Measurements from ENCODE around the gene PSME2.

PSME2 gene

DNA sequence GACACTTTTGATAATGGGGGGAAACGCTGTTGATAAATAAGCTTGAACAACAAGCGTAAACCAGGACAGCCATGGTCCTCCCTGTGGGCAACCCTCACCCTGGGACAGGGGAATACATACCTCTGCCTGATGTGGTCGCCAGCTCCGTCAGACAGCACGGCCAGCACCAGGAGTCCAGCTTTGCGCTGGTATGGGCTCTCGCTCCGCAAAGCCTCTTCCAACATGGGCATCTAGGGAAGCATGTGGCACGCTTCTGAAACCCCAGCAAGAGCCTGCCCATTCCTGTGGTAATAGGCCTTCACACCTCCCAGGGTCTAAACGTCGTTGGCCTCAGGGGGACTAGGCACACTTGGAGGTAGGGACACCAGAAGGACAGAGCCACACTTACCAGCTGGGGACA, 39.3 kb upstream of the PSME2 start:
- Histone ChIP-seq H3K36me3 (ENCODE audit: control insufficient read depth, insufficient read depth, low read length) (peaks cover 30% of the 10 kb centered on the region), H3K27ac (ENCODE audit: low read depth, low read length) (no peak overlapping the region), H3K27me3 (ENCODE audit: control insufficient read depth, insufficient read depth, low read length) (no peaks in the 10 kb centered on the region), H3K4me3 (ENCODE audit: low read length) (no peak overlapping the region), H3K9ac (ENCODE audit: low read length) (no peak overlapping the region), H3K4me1 (ENCODE audit: control insufficient read depth, insufficient read depth, low read length) (peaks cover 6% of the 10 kb centered on the region)

- Histone ChIP-seq H3K9ac (ENCODE audit: low read length) (no peak overlapping the region), H3K27me3 (ENCODE audit: control insufficient read depth, insufficient read depth, low read length) (no peaks in the 10 kb centered on the region), H3K4me3 (ENCODE audit: low read length) (no peak overlapping the region), H3K36me3 (ENCODE audit: control insufficient read depth, insufficient read depth, low read length) (peaks cover 31% of the 10 kb centered on the region), H3K27ac (ENCODE audit: low read depth, low read length) (no peak overlapping the region), H3K4me1 (ENCODE audit: control insufficient read depth, insufficient read depth, low read length) (peaks cover 13% of the 10 kb centered on the region)
Observed at GRCh38 chr14:24185026-24185425, 38.6 kb upstream of the PSME2 start.

DNA sequence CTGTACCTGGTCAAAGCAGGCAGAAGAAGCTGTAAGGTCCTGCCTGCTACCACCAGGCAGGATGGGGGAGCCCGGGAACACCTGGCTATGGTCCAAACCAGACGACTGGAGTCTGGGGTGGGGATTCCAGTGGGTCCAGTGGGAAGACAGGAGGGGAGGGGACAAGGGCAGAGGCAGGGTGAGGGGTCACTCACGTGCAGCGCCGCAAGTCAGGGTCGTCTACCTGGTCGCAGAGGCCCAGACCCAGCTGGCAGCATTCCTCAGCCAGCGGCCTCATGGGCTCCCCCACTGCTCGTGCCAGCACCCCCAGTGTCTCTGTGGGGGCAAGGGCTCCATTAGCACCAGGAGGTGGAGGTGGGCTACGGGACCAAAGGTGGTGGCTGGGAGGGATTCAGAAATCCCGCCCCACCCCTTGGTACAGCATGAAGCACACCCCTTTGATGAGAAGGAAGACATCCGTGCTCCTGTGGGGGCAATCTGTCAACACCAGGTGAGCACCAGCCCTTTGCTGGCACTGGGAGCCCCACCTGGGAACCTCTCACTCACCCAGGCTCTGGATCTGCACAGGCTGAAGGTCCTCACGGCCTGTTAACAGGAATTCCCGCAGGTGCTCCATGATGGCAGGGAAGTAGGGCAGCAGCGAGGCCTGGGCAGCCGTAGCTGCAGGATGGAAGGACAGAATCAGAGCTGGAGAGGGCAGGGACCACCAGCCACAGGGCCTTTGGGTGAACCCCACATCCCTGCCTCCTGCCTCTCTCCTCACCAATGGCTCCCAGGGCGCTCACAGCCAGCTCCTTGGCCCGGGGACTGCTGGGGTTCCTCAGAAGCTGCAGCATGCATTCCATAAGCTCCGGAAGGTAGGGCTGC, 37.9 kb upstream of the PSME2 start:
- Histone ChIP-seq H3K27ac (ENCODE audit: low read depth, low read length) (no peak overlapping the region), H3K9ac (ENCODE audit: low read length) (no peak overlapping the region), H3K36me3 (ENCODE audit: control insufficient read depth, insufficient read depth, low read length) (peaks cover 35% of the 10 kb centered on the region), H3K4me3 (ENCODE audit: low read length) (no peak overlapping the region), H3K27me3 (ENCODE audit: control insufficient read depth, insufficient read depth, low read length) (no peaks in the 10 kb centered on the region), H3K4me1 (ENCODE audit: control insufficient read depth, insufficient read depth, low read length) (peaks cover 20% of the 10 kb centered on the region)

DNA sequence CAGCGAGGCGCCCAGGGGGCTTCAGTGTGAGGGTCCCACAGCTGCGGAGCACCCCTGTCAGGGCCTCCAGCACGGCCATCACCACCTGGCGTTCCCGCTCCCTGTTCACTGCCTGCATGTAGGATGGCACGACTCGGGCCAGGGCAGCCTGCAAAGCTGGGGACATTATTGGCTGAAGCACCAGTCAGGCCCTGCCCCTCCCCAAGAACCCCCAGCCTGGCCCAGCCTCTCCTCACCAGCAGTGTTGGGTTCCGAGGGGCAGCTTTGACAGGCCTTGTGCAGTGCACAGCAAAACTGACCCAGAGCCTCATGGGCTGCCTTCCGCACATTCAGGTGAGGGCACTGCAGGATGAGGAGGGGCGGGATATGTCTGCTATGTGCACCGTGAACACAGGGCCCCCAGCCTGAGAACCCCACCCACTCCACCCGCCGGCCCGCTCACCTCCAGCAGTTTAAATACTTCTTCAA, 36.6 kb upstream of the PSME2 start:
- Histone ChIP-seq H3K27ac (ENCODE audit: low read depth, low read length) (no peak overlapping the region), H3K4me3 (ENCODE audit: low read length) (no peak overlapping the region), H3K9ac (ENCODE audit: low read length) (no peak overlapping the region), H3K36me3 (ENCODE audit: control insufficient read depth, insufficient read depth, low read length) (peaks cover 38% of the 10 kb centered on the region), H3K27me3 (ENCODE audit: control insufficient read depth, insufficient read depth, low read length) (no peaks in the 10 kb centered on the region), H3K4me1 (ENCODE audit: control insufficient read depth, insufficient read depth, low read length) (peaks cover 22% of the 10 kb centered on the region)

- H3K9ac ChIP-seq (ENCODE audit: low read length) = no peak overlapping the region
- H3K36me3 ChIP-seq (ENCODE audit: control insufficient read depth, insufficient read depth, low read length) = peaks cover 38% of the 10 kb centered on the region
- H3K27ac ChIP-seq (ENCODE audit: low read depth, low read length) = no peak overlapping the region
- H3K4me3 ChIP-seq (ENCODE audit: low read length) = no peak overlapping the region
- no peaks in the 10 kb centered on the region for H3K27me3 ChIP-seq (ENCODE audit: control insufficient read depth, insufficient read depth, low read length)
- H3K4me1 ChIP-seq (ENCODE audit: control insufficient read depth, insufficient read depth, low read length) = peaks cover 16% of the 10 kb centered on the region
Observed at GRCh38 chr14:24182110-24182882, 35.9 kb upstream of the PSME2 start.

GRCh38 chr14:24181371-24182077, 35.1 kb upstream of the PSME2 start:
- H3K27me3 ChIP-seq (ENCODE audit: control insufficient read depth, insufficient read depth, low read length) = no peaks in the 10 kb centered on the region
- no peak overlapping the region for H3K9ac ChIP-seq (ENCODE audit: low read length)
- H3K4me3 ChIP-seq (ENCODE audit: low read length) = no peak overlapping the region
- H3K27ac ChIP-seq (ENCODE audit: low read depth, low read length) = no peak overlapping the region
- peaks cover 16% of the 10 kb centered on the region for H3K4me1 ChIP-seq (ENCODE audit: control insufficient read depth, insufficient read depth, low read length)
- H3K36me3 ChIP-seq (ENCODE audit: control insufficient read depth, insufficient read depth, low read length) = peaks cover 38% of the 10 kb centered on the region

DNA sequence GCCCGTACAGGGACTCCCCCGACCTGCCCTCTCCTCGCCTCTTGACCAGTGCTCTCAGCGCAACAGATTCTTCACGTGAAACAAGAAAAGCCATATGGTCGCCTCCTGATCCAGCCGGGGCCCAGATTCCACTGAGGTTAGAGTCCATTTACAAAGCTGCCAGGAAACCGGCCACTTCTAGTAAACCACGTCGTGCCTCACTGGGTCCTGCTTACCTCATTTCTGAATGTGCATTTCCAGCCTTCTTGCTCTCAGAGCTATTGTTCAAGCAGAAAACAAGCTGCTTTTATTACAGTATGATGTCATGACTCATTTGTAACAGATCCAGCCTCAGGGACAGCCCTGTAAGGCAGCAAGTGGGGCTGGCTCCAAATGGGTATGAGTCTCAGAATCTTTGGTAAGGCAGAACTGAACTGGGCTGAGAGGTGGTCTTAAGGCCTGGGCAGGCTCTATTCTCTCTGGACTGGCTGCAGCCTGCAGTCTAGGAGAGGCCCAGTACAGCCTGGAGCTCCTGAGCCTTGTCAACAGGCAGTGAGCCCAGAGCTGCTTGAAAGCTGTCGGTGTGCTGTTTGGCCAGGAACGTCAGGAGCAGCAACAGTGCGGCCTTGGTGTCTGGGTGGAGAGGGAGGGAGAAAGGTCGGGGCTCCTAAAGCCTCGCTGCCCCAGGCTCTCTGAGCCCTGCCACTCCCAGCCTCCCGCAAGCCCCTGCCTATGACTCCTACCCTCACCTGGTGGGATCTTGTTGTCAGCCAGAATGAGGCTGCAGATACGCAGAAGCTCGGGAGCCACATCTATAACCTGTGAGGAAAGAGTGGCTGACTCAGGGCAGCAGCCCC, 33.8 kb upstream of the PSME2 start:
- Histone ChIP-seq H3K9ac (ENCODE audit: low read length) (no peak overlapping the region), H3K4me3 (ENCODE audit: low read length) (no peak overlapping the region), H3K36me3 (ENCODE audit: control insufficient read depth, insufficient read depth, low read length) (peaks cover 25% of the 10 kb centered on the region), H3K27me3 (ENCODE audit: control insufficient read depth, insufficient read depth, low read length) (no peaks in the 10 kb centered on the region), H3K4me1 (ENCODE audit: control insufficient read depth, insufficient read depth, low read length) (peaks cover 16% of the 10 kb centered on the region), H3K27ac (ENCODE audit: low read depth, low read length) (peak overlapping the region; percentile 95)

DNA sequence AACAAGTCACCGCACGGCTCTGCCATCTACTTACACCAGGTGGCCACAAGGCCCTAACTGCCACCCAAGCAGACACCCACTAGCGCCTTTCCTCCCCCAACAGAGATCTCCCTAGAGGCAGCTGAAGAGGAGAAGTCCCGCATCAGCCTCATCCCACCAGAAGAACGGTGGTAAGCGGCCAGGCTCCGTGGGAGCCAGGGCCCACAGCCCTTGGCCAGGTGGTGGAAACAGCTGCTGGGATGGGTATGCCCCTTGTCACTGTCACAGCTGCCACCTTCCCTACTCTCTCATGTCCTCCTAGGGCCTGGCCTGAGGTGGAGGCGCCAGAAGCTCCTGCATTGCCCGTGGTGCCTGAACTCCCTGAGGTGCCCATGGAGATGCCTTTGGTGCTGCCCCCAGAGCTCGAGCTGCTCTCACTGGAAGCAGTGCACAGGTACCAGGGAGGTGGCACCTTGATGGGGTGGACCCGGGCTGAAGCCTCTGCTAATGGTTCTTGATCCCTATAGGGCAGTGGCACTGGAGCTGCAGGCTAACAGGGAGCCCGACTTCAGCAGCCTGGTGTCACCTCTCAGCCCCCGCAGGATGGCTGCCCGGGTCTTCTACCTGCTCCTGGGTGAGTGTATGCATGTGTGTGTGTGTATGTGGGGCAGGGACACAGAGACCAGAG, 33.0 kb upstream of the PSME2 start:
- no peak overlapping the region for H3K9ac ChIP-seq (ENCODE audit: low read length)
- H3K4me3 ChIP-seq (ENCODE audit: low read length) = no peak overlapping the region
- peak overlapping the region; percentile 95 for H3K27ac ChIP-seq (ENCODE audit: low read depth, low read length)
- peaks cover 16% of the 10 kb centered on the region for H3K4me1 ChIP-seq (ENCODE audit: control insufficient read depth, insufficient read depth, low read length)
- H3K36me3 ChIP-seq (ENCODE audit: control insufficient read depth, insufficient read depth, low read length) = peaks cover 22% of the 10 kb centered on the region
- no peaks in the 10 kb centered on the region for H3K27me3 ChIP-seq (ENCODE audit: control insufficient read depth, insufficient read depth, low read length)

- Histone ChIP-seq H3K27me3 (ENCODE audit: control insufficient read depth, insufficient read depth, low read length) (no peaks in the 10 kb centered on the region), H3K9ac (ENCODE audit: low read length) (no peak overlapping the region), H3K27ac (ENCODE audit: low read depth, low read length) (peak overlapping the region; percentile 95), H3K4me3 (ENCODE audit: low read length) (no peak overlapping the region), H3K4me1 (ENCODE audit: control insufficient read depth, insufficient read depth, low read length) (peaks cover 16% of the 10 kb centered on the region), H3K36me3 (ENCODE audit: control insufficient read depth, insufficient read depth, low read length) (peaks cover 17% of the 10 kb centered on the region)
Observed at GRCh38 chr14:24178399-24179178, 32.2 kb upstream of the PSME2 start.

DNA sequence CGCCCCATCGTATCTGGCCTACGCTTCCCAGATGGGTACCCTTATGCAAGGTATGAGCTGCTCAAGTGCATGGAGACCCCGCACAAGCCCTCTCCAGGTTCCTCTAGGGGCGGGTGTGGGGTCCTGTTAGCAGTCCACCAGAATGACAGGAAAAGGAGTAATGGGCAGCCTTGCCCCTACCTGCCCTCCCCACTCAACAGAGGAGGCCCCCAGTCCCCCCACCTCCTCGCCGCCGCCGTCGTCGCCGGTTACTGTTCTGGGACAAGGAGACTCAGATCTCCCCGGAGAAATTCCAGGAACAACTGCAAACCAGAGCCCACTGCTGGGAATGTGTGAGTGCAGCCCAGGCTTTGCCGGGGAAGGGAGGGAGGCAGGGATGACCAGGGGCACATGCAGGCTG, 31.5 kb upstream of the PSME2 start:
- H3K4me1 ChIP-seq (ENCODE audit: control insufficient read depth, insufficient read depth, low read length) = peaks cover 16% of the 10 kb centered on the region
- H3K36me3 ChIP-seq (ENCODE audit: control insufficient read depth, insufficient read depth, low read length) = peaks cover 21% of the 10 kb centered on the region
- H3K27ac ChIP-seq (ENCODE audit: low read depth, low read length) = no peak overlapping the region
- no peak overlapping the region for H3K9ac ChIP-seq (ENCODE audit: low read length)
- H3K4me3 ChIP-seq (ENCODE audit: low read length) = no peak overlapping the region
- no peaks in the 10 kb centered on the region for H3K27me3 ChIP-seq (ENCODE audit: control insufficient read depth, insufficient read depth, low read length)
